HG03558 (cell line): ENCODE results near the gene GRK7.

Experiments
- ATAC-seq: cut with Tn5 transposase; IDR thresholded peaks from one replicate; pipeline ENCODE4 v1.9.1; 2021; ENCODE audit warnings: moderate number of reproducible peaks; ENCODE audit not compliant: unreplicated experiment; ENCODE audit errors: extremely low read depth

GRK7 gene, protein sequence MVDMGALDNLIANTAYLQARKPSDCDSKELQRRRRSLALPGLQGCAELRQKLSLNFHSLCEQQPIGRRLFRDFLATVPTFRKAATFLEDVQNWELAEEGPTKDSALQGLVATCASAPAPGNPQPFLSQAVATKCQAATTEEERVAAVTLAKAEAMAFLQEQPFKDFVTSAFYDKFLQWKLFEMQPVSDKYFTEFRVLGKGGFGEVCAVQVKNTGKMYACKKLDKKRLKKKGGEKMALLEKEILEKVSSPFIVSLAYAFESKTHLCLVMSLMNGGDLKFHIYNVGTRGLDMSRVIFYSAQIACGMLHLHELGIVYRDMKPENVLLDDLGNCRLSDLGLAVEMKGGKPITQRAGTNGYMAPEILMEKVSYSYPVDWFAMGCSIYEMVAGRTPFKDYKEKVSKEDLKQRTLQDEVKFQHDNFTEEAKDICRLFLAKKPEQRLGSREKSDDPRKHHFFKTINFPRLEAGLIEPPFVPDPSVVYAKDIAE (N-terminal part only)

DNA sequence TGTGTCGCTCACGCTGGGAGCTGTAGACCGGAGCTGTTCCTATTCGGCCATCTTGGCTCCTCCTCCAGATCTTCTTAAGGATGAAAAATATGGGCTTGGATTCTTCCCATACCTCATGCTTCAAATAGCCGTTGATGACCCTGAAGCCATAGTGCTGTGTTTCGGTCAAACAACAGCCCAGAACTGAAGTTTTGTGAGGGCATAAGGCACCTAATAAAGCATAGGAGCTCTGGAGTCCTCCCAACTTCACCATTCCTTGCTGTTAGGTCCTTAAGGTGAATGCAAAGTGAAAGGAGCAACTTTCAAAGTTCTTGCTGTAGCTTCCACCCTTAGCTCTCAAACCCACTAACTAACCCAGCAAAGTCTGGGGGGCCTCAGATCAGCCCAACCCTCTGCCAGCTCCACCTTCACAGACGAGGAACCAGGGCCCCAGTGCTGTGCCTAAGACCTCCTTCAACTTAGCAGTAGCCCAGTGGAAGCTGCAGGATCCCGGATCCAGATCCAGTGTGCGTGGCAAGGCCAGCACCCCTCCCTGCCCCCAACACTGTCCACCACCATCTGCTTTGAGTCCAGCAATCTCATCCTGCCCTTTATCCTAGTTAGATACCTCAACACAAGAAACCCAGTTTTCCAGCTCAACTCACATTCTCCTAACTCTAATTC lies at the start of gene GRK7:
Gene GRK7 (plus strand): TSS at position 321 of the 663 bp plus-strand sequence. CDS start 14,877 bp downstream, outside the sequence.
- no peak for ATAC-seq

DNA sequence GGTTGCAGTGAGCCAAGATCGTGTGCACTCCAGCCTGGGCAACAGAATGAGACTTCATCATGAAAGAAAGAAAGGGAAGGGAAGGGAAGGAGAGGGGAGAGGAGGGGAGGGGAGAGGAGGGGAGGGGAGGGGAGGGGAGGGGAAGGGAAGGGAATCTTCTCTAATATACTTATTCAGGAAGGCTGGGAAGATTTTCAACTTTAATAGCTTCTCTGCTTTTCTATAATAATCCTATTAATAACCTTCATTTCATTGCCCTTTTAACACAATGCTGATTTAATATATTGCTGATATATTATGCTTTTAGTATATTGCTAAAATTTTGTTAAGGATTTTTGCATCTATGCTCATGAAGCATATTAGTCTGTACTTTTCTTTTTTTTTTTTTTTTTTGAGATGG lies 48.5 kb upstream of the GRK7 start:
- no peak for ATAC-seq

DNA sequence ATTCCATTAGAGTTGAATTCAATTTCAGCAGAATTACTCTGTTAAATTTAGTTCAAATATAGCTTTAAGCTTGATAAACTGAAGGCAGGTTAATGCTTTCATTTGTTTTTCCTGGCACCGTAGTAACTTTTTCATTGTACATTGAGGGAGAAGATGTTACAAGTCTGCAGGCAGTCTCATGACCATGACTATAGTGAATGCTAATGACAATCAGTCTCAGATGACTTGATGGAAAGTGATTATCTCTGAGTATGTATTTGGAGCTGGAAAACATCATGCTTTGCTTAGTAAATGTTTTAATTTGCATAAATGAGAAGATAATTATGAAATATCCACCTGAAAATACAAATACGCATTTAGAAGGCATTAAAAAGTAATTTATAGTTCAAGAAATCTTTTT lies 41.1 kb upstream of the GRK7 start:
- no peak for ATAC-seq

DNA sequence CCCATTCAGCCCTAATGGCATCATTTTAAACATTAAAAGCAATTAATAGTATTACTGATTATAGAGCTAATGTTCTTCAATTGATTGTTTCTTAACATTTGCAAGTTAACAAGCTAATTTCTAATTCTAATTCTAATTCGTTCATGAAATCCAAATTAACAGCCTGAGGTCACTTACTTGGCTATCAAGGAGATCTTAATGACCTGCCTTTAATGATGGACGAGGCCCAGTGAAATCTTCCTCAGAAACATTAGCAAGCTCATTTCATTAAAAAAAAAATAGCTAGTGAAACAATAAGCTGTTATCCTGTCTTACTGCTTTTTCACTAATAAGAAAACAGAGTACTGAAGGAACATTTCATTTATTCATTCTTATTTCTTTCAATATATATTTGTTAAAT lies 40.6 kb upstream of the GRK7 start:
- ATAC-seq = no peak

DNA sequence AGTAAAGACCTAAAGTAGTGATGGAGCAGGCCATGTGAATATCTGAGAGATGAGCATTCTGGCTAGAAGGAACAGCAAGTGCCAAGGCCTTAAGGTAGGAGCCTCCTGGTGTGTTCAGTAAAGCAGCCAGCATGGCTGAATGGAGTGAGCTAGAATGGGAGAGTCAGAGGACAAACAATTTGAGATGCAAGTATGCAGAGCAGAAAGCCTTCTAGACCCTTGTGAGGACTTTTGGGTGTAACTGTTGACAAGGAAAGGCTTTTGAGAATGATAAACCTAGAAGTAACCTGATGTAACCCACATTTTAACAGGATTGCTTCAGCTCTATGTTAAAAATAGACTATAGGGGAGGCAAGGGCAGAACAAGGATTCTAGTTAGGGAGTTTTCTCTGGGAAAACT lies 40.0 kb upstream of the GRK7 start:
- no peak for ATAC-seq

DNA sequence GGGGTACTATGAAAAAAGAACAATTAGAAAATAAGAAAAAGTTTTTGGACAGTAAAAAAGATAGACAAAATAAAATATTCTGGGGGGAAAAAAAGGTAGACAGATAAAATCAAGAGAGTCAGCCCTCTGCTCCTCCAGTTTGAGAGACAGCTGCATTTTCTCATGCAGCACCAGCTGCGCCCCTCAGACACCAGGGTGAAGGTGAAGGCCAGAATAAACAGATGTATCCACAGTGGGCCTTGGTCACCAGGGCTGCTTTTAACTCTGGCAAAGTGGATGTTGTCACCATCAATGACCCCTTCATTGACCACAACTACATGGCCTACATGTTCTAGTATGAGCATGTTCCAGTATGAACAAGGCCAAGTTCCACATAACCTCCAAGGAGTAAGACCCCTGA lies 39.0 kb upstream of the GRK7 start:
- ATAC-seq = no peak

DNA sequence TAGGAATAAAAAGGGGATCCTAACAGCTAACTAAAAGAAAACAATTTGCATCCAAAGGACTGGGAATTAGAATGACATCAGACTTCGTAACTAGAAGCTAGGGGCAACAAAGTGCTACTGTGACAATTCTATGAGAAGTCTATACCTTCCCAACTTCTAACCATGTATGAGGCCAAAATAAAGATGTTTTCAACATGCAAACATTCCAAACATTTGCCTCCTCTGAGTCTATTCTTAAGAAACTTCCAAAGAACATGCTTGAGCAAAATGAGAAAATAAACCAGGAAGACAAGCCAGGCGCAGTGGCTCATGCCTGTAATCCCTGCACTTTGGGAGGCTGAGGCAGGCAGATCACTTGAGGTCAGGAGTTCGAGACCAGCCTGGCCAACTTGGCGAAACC lies 38.2 kb upstream of the GRK7 start:
- no peak for ATAC-seq

DNA sequence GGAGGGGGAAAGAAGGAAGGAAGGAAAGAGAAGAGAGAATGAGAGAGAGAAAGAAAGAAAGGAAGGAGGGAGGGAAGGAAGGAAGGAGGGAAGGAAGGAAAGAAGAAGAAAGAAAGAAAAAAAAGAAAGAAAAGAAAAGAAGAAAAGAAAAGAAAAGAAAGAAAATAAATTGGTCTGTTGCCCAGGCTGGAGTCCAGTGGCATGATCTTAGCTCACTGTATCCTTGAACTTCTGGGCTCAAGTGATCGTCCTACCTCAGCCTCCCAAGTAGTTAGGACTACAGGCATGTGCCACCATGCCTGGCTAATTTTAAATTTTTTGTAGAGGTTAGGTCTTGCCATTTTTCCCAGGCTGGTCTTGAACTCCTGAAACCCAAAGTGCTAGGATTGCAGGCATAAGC lies 36.7 kb upstream of the GRK7 start:
- ATAC-seq = no peak

DNA sequence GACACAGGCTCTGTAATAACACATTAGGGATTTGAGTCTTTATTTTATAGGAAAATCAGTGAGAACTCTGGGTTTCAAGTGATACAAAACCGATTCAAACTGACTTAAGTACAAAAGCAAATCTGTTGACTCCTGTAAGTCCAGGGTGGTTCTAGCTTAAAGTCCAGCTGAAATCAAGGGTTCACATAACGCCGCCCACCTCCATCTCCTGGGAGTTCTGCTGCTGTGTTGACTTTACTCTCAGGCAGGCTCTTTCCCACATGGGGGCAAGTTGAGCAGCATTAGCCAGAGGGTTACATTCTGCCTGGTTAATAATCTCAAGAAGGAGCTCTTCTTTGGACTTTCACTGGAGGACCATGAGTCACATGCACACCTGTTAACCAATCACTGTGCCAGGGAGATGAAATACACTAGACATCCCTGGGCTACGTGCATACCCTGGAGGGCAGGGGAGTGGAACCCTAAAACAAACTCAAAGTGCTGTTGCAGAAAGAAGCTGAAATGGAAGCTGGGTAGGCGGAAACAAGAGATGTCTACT lies 34.8 kb upstream of the GRK7 start:
- no peak for ATAC-seq

DNA sequence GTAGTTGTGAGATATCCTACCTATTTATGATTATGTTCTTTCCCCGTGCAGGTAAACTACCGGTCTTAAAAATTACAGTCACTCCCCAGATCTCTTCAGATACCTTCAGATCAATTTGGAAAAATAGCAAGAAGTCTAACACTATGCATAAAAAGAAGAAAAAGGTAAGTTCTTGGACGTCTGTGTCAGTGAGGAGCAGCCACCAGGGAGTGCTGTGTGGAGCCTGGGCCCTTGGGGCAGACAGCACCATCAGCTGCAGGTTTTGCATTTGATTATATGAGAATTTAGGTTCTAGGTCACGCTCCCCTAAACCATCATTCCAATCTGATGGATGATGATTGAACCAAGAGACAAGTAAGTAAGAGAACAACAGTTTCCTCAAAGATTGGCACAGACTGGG lies 34.0 kb upstream of the GRK7 start:
- no peak for ATAC-seq

DNA sequence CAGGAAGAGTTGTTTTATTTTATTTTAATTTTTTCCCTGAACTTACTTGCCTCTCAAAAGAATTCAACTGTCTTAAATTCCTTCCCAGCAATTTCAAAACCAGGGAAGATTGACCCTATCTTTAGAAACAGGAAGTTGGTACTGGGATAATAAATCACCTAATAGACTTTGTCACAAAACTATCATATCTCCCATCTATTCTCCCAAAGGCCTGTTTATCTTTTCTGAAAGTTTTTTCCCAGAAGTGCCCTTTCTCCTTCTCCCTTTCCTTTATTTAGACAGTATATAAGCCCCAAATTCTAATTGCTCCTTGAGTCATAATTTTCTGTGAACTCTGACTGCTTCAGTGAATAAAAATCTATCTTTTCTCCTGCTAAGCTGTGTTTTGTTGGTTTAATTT lies 28.0 kb upstream of the GRK7 start:
- no peak for ATAC-seq

DNA sequence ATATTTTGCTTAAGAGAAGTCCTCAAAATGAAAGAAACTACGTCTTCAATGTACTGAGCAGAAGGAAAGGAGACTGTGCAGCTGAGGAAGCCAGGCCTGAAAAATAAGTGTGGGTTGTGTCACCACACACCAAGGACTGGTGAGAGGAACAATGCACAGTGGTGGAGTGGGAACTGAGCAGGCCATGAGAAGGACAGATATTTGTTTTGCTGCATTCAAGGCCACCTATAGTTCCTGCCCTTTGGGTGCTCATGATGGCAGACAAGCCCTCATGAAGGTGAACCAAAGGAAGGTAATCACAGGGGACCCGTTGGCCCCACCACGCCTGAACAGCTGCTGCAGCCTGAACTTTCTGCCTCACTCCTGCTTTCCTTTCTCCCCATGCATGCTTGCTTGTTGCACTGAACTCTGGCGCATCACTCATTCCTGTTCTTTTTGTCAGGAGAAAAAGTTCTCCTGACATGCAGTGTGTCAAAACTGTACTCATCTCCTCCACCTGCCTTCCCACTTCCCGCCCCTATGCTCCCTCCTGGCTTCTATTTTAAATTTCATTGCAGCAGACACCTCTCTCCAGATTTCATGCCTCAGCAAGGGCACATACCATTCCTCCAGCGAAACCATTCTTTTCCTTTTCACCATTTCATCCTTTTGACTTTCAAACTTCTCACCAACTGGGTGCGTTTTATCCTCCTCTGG lies 27.3 kb upstream of the GRK7 start:
- no peak for ATAC-seq

DNA sequence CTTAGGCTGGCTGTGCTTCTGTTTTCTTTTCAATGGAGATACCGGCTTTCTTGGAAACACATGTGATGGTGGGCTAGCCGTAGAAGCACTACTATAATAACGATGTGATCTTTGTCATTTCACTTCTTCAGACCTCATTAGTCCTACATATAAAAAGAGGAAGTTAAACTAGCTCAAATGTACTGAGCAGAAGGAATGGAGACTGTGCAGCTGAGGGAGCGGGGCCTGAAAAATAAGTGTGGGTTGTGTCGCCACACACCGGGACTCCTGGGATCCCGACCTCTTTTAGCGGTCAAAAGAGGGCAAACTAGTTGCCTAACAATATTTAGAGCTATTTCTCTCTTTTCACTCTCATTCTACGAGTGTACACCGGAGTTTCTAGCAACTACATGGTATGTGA lies 26.1 kb upstream of the GRK7 start:
- no peak for ATAC-seq

DNA sequence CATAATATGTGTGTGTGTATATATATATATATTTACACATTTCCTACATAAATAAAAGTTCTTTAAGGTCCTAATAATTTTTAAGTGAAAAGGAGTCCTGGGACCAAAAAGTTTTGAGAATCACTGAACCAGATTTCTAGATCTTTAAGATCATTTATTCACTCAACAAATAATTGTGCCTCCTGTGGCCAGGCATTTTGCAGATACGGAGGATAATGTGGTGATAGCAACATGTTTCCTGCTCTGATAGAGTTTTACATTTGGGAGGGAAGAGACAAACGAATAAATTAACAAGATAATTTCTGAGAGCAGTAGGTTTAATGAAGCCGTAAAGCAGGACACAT lies 25.6 kb upstream of the GRK7 start:
- no peak for ATAC-seq

DNA sequence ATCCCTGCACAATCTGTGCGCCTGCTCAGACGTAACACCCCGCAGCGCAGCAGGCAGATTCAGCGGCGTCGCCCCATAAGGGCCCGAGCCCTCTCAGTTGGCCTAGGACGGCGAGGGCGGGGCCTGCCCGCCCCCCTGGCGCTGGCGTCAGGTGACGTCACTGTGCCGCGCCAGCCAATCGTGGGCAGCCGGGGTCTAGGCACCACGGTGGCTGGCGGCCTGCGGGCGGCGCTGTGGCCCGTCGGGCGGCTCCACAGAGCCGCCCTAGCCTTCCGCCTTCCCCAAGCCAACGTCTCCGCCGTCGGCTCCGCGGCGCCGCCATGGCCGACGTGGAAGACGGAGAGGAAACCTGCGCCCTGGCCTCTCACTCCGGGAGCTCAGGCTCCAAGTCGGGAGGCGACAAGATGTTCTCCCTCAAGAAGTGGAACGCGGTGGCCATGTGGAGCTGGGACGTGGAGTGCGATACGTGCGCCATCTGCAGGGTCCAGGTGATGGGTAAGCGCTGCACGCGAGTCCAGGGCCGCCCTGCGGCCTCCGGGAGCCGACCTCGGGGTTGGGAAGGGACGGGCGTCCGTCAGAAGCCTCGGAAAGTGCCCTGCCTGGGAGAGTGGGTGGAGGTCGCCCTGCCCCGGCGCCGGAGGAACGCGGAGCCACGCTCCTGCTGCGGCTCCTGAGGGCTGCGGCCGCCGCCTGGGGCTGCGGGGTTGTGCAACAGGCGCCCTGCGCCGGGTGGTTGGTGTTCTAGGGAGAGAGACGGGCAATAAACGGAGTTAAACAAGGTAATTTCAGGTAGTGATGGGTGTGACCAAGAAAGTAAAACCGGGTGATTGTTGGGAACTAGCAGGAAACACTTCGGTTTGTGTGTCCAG lies 25.0 kb upstream of the GRK7 start, which contains the start of gene RNF7:
Gene RNF7 (plus strand): TSS at position 277 of the 869 bp plus-strand sequence. CDS start 44 bp downstream, at position 321.
- peak; percentile 86 for ATAC-seq

DNA sequence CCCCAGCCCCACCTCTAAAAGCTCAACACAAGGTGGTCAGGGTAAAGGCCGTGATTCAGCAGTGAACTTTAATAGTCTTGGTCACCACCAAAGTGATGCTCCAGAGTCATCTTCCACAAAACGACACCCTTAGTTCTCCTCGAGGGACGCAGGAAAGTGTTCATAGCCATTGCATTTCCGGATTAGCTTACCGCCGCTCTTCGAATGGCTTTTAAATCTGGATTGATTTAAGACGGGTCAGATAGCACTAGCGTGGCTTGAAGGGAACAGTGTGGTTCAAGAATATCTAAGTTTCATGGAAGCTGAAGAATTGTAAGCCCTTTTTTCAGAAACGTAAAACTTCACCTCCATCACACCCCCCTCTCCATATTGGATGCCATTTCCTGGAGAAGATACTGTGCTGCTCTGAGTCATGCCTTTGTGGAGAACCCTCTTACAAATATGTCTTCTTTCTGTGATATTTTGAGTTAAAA lies 24.3 kb upstream of the GRK7 start:
- no peak for ATAC-seq

DNA sequence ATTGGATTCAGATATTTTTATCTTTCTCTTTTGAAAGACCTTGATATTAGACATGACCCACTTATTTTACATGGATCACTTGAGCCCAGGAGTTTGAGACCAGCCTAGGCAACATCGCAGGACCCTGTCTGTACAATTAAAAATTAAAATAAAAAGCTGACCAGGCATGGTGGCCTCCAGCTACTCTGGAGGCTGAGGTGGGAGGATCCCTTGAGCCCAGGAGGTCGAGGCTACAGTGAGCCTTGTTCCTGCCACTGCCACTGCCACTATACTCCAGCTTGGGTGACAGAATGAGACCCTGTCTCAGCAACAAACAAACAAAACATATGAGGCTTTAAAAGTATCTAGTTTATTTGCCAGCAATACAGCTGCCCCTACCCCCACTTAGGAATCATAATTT lies 23.5 kb upstream of the GRK7 start:
- no peak for ATAC-seq

DNA sequence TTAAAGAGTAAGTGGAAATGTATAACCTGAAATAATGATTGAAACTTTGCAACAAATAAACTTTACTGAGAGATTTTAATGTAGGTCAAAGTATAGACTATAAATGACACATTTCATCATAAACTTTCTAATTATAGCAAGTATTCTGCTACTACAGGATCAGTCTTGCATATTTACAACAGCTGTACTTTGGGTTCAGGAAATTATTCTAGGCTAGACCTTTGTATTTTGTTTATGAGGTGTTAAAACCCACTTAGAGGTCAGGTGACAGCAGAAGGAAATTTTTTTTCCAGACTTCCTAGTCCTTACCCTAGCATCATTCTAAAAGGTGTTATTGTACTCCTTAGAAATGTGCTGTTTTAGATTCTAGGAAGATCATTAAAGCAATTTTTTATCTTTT lies 22.9 kb upstream of the GRK7 start:
- ATAC-seq = no peak

DNA sequence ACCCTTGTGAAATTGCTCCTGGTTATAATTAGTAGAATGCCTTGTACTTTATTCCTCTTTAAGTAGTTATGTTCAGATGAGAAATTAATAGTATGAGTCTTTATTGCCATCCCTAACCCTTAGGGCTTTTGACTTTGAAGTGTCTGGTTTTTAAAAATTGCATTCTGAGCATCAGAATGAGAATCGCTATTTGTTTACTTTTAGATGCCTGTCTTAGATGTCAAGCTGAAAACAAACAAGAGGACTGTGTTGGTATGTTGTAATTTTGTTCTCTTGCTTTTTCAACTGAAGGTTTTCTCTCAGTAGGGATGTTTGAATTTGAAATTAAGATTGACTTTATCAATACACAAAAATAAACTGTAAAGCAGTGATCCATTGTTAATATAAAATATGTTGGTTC lies 19.9 kb upstream of the GRK7 start:
- no peak for ATAC-seq

DNA sequence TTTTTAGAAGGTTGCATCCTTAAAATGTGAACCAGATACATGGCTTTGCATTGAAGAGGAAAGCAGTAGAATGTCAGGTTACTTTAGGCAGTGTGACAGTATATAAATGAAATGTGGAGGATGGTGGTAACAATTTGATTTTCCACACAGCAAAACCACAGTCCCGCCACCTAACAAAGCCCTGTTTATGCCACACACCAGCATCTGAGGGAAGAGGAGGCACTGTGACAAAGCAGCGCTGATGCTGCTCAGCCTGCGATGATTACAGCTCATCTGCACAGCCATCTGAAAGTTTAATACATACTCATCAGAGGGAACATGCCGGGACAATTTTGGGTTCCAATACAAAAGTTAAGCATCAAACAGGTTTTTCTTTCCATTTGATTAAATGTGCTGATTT lies 16.2 kb upstream of the GRK7 start:
- ATAC-seq = no peak
